ENCODE measurements around the gene COL6A3. TPM values are rescaled to one million over a fixed set of nuclear protein-coding genes. Genes with fewer than 3 reads are reported as not detected.

The COL6A3 gene
- polyA plus RNA-seq, 1 of the 3 experiments (the other 2 are of a cell fraction): 18.5 TPM

- no peak for TF ChIP-seq USF2 (IDR thresholded peaks at IDR 0.05; ENCODE audit: borderline replicate concordance, low read depth, low read length)
- no peak for TF ChIP-seq CHD2 (IDR thresholded peaks at IDR 0.05; ENCODE audit: low read length, partially characterized antibody)
These were observed 782 bp downstream of the COL6A3 start (continued) for GRCh38 chr2:237412988-237413776.

GRCh38 chr2:237412646-237412987, 1.3 kb downstream of the COL6A3 start:
- POLR2A ChIA-PET: no interaction called here

GRCh38 chr2:237411683-237412423, 2.1 kb downstream of the COL6A3 start:
- Histone ChIP-seq H3K27ac (ENCODE audit: low read depth in 2 of 2, low read length in 1 of 2) (peak overlapping the region in 1 of 2 experiments; percentile 41; a peak in 3 of 4 replicates), H3K4me2 (peak overlapping the region; percentile 53; the same call in 1 of the 2 replicates), H3K9me2 (no peaks in the 10 kb centered on the region), H3F3A (replicated peaks; ENCODE audit: insufficient read depth) (peaks cover 7% of the 10 kb centered on the region), H4K20me1 (ENCODE audit: insufficient read depth) (no peaks in the 10 kb centered on the region), H2AFZ (ENCODE audit: low read depth) (no peak overlapping the region), H3K9ac (peak overlapping the region; percentile 20; the same call in 1 of the 2 replicates), H3K79me2 (ENCODE audit: insufficient read depth) (peaks cover 53% of the 10 kb centered on the region), H3K27me3 (ENCODE audit: insufficient read depth) (no peaks in the 10 kb centered on the region), H3K4me3 (ENCODE audit: low read depth in 2 of 2, low read length in 1 of 2) (no peak overlapping the region), H3K9me3 (no peaks in the 10 kb centered on the region), H3K36me3 (replicated peaks in 1 of 2; ENCODE audit: control insufficient read depth in 1 of 2, insufficient read depth in 2 of 2, low read length in 1 of 2) (no peaks in the 10 kb centered on the region), H3K4me1 (ENCODE audit: control insufficient read depth in 1 of 2, insufficient read depth in 2 of 2, low read depth in 1 of 2, low read length in 1 of 2) (peaks cover 7 to 16% of the 10 kb centered on the region in 2 experiments)
- TF ChIP-seq CHD2 (IDR thresholded peaks at IDR 0.05; ENCODE audit: low read length, partially characterized antibody) (no peak), REST (IDR thresholded peaks at IDR 0.05; ENCODE audit: low read depth, low read length) (no peak), FOXM1 (IDR thresholded peaks at IDR 0.05; ENCODE audit: low read depth) (no peak), IRF3 (IDR thresholded peaks at IDR 0.05; ENCODE audit: low read depth, low read length) (no peak), TAF1 (IDR thresholded peaks at IDR 0.05; ENCODE audit: borderline replicate concordance, low read depth, low read length) (no peak)
- ChIA-PET POLR2A (no interaction called here), CTCF (interaction anchor here (1.3 to 6.8 kb wide), 13 partner anchors 8 to 290 kb away, joined by 4 to 57 read pairs (median 13); no protein-coding TSS in a partner anchor)
- DNase-seq: no peak
- WGBS (ENCODE audit: low lambda C conversion rate): 93% methylated on average over 11 of the region's 16 CpGs

More at GRCh38 chr2:237412646-237412987, 1.3 kb downstream of the COL6A3 start:
- Histone ChIP-seq H3K4me3 (ENCODE audit: low read depth in 2 of 2, low read length in 1 of 2) (no peak overlapping the region), H3K36me3 (replicated peaks in 1 of 2; ENCODE audit: control insufficient read depth in 1 of 2, insufficient read depth in 2 of 2, low read length in 1 of 2) (no peaks in the 10 kb centered on the region), H3K9me3 (no peaks in the 10 kb centered on the region), H3K4me1 (ENCODE audit: control insufficient read depth in 1 of 2, insufficient read depth in 2 of 2, low read depth in 1 of 2, low read length in 1 of 2) (peaks cover 7 to 12% of the 10 kb centered on the region in 2 experiments), H2AFZ (ENCODE audit: low read depth) (no peak overlapping the region), H3K27me3 (ENCODE audit: insufficient read depth) (no peaks in the 10 kb centered on the region), H3K79me2 (ENCODE audit: insufficient read depth) (peaks cover 46% of the 10 kb centered on the region), H3K4me2 (peak overlapping the region; percentile 53; the same call in 1 of the 2 replicates), H3K9ac (no peak overlapping the region; the same call in 1 of the 2 replicates), H3K9me2 (no peaks in the 10 kb centered on the region), H4K20me1 (ENCODE audit: insufficient read depth) (no peaks in the 10 kb centered on the region), H3K27ac (ENCODE audit: low read depth in 2 of 2, low read length in 1 of 2) (peak overlapping the region in 1 of 2 experiments; percentile 41; a peak in 1 of 4 replicates), H3F3A (replicated peaks; ENCODE audit: insufficient read depth) (peaks cover 7% of the 10 kb centered on the region)
- no peak for DNase-seq
- CTCF ChIA-PET: interaction anchor here (3.2 to 6.8 kb wide), 2 partner anchors 10 to 63 kb away, joined by 16 to 57 read pairs; no protein-coding TSS in a partner anchor
- 81% methylated on average over 6 of the region's 7 CpGs for WGBS (ENCODE audit: low lambda C conversion rate)
- no peak for TF ChIP-seq MAX (IDR thresholded peaks at IDR 0.05; ENCODE audit: low read depth)
- TF ChIP-seq TCF12 (IDR thresholded peaks at IDR 0.05): no peak
- TF ChIP-seq MEF2A (IDR thresholded peaks at IDR 0.05; ENCODE audit: borderline replicate concordance, low read depth): no peak
- no peak for TF ChIP-seq NFIC (IDR thresholded peaks at IDR 0.05; ENCODE audit: borderline replicate concordance)
- TF ChIP-seq RCOR1 (IDR thresholded peaks at IDR 0.05; ENCODE audit: low read length): no peak
- no peak for TF ChIP-seq TAF1 (IDR thresholded peaks at IDR 0.05; ENCODE audit: borderline replicate concordance, low read depth, low read length)
- TF ChIP-seq YY1 (IDR thresholded peaks at IDR 0.05; ENCODE audit: low read depth): no peak
- no peak for TF ChIP-seq NRF1 (IDR thresholded peaks at IDR 0.05; ENCODE audit: low read depth, low read length)
- TF ChIP-seq EZH2phosphoT487 (IDR thresholded peaks at IDR 0.05; ENCODE audit: borderline replicate concordance, low read depth): no peak
- TF ChIP-seq POLR2AphosphoS5 (IDR thresholded peaks at IDR 0.05; ENCODE audit: low read depth, low read length): no peak
- TF ChIP-seq FOXM1 (IDR thresholded peaks at IDR 0.05; ENCODE audit: low read depth): no peak
- no peak for TF ChIP-seq TEAD4 (IDR thresholded peaks at IDR 0.05; ENCODE audit: borderline replicate concordance, insufficient read depth)
- TF ChIP-seq RFX5 (IDR thresholded peaks at IDR 0.05; ENCODE audit: low read length): no peak
- no peak for TF ChIP-seq FOSL2 (IDR thresholded peaks at IDR 0.05; ENCODE audit: borderline replicate concordance, low read depth)
- no peak for TF ChIP-seq SIN3A (IDR thresholded peaks at IDR 0.05; ENCODE audit: borderline replicate concordance, low read depth, low read length)
- no peak for TF ChIP-seq GATA2 (CRISPR knock-in tag; IDR thresholded peaks at IDR 0.05)
- no peak for TF ChIP-seq ELF1 (IDR thresholded peaks at IDR 0.05)

Measured in SK-N-SH (cell line).